ENCODE data around the gene BTBD17.

DNA sequence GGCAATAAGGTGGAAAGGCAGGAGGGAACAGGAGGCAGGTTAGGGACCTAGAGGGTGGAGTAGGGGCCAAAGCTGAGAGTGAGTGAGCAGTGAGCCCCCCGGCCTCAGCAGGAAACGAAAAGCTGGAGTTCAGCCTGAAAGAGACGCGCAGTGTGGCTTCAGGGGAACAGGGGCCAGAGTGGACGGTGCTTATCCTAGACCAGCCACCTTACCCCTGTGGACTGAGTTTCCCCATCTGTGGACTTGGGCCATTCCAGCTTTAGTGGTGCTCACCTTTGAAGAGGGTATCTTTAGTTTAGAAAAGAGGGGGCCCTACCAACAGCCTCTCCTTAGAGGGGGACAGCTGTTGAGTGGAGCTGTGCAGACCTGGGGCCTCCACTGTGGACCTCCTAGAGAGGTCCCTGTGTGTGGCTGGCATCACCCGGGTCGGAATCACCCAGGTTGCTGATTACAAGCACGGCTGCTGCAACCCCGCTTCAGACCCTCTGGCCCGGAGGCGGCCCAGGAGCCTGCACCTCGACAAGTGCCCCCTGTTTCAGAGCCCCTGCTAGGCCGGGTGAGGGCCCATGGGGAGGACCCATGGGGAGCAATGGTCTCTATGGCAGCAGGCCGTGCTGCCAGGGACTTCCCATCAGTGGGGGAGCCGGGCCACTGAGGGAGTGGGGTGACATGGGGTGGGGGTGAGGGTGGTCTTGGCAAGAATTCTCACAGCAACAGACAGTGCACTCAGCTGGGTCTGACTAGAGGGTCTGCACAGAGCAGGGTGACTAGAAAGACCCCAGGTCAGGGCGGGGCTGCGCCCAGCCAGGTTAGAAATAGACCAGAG is 8.2 kb upstream of the BTBD17 start:
- TF ChIP-seq, protein P1, sequence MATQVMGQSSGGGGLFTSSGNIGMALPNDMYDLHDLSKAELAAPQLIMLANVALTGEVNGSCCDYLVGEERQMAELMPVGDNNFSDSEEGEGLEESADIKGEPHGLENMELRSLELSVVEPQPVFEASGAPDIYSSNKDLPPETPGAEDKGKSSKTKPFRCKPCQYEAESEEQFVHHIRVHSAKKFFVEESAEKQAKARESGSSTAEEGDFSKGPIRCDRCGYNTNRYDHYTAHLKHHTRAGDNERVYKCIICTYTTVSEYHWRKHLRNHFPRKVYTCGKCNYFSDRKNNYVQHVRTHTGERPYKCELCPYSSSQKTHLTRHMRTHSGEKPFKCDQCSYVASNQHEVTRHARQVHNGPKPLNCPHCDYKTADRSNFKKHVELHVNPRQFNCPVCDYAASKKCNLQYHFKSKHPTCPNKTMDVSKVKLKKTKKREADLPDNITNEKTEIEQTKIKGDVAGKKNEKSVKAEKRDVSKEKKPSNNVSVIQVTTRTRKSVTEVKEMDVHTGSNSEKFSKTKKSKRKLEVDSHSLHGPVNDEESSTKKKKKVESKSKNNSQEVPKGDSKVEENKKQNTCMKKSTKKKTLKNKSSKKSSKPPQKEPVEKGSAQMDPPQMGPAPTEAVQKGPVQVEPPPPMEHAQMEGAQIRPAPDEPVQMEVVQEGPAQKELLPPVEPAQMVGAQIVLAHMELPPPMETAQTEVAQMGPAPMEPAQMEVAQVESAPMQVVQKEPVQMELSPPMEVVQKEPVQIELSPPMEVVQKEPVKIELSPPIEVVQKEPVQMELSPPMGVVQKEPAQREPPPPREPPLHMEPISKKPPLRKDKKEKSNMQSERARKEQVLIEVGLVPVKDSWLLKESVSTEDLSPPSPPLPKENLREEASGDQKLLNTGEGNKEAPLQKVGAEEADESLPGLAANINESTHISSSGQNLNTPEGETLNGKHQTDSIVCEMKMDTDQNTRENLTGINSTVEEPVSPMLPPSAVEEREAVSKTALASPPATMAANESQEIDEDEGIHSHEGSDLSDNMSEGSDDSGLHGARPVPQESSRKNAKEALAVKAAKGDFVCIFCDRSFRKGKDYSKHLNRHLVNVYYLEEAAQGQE (IDR thresholded peaks at IDR 0.05; ENCODE audit: unreplicated experiment): no peak
- TF ChIP-seq, protein P2, sequence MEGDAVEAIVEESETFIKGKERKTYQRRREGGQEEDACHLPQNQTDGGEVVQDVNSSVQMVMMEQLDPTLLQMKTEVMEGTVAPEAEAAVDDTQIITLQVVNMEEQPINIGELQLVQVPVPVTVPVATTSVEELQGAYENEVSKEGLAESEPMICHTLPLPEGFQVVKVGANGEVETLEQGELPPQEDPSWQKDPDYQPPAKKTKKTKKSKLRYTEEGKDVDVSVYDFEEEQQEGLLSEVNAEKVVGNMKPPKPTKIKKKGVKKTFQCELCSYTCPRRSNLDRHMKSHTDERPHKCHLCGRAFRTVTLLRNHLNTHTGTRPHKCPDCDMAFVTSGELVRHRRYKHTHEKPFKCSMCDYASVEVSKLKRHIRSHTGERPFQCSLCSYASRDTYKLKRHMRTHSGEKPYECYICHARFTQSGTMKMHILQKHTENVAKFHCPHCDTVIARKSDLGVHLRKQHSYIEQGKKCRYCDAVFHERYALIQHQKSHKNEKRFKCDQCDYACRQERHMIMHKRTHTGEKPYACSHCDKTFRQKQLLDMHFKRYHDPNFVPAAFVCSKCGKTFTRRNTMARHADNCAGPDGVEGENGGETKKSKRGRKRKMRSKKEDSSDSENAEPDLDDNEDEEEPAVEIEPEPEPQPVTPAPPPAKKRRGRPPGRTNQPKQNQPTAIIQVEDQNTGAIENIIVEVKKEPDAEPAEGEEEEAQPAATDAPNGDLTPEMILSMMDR (conservative IDR thresholded peaks at IDR 0.05; ENCODE audit: low read depth in 2 of 2): no peak
- TF ChIP-seq EZH2phosphoT487 (IDR thresholded peaks at IDR 0.05; ENCODE audit: unreplicated experiment): no peak

Data from GM23338 (cell line).